Ecto neural progenitor cell (in vitro differentiated cells): Measurements from ENCODE around the gene MTCL1.

ENCODE experiments used
- DNase-seq: peaks from one replicate; pipeline ENCODE4 v3.0.0-alpha.2; 2018; ENCODE audit warnings: low spot score

MTCL1 gene

DNA sequence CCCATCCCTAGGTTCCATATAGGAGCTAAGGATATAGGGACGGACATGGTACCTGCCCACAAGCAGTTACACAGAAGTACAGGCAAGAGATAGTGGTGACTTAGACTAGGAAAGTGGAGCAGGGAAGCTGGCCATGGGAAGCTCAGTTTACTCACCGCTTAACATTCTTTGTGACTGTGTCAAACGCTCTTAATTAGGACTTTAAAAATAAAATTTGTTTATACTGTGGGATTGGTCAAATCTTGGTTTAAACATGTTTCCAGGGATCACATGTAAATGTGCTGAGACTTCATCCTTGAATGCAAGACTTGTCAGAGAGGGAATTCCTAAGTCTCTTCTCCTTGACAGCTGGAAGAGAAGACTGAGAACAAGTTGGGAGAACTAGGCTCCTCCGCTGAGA lies 107.3 kb downstream of the MTCL1 start:
- no peak for DNase-seq

DNA sequence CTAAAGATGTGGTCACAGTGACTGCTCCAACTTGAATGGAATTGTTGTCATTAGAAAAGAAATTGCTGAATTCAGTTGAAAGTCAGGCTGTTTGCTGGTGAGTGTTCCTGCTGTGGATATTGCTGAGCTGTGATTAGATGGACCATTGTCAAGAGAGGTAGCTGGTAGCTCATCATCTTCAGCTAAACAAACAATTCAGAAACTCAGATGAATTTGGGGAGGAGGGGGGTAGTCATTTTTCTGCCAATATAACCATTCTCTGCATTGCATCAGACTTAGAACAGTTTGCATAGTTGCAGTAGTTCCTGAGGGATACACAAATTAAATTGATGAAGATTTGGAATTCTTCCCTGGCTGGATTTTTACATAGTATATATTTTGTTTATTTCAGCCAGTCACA lies 108.3 kb downstream of the MTCL1 start:
- DNase-seq = no peak

DNA sequence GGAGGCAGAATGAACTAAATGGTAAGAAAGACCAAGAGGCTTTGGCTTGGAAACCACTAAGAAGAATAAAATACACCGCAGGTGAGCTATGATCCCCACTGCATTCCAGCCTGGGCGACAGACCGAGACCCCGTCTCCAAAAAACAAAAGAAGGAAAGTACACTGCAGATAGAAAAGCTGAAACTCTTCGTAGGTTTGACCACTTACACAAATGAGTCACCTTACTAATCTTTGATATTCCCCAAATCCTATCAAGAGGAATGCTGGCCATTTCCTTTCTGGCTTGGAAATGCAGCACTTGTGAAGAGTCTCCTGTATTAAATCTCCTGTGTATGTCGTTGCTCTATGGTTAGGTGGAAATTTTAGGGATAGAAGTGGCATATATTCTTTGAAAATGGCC lies 108.8 kb downstream of the MTCL1 start:
- no peak for DNase-seq

DNA sequence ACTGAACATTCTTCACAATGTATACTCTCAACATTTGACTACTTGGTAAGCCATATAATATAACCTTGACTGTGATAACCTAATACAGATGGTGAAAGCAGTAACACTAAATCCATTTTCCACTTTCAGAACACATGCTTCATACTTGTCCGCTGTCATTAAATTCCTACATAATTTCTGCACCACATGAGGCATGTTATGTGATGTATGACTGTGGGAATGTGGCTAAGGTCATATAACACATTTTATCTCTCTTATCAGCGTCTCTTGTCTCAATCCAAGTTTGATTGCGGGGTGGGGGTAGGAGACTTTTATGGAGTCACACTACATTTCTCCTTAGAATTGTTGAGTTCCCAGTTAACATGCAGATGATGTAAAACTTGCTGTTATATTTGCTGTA lies 110.9 kb downstream of the MTCL1 start:
- no peak for DNase-seq

DNA sequence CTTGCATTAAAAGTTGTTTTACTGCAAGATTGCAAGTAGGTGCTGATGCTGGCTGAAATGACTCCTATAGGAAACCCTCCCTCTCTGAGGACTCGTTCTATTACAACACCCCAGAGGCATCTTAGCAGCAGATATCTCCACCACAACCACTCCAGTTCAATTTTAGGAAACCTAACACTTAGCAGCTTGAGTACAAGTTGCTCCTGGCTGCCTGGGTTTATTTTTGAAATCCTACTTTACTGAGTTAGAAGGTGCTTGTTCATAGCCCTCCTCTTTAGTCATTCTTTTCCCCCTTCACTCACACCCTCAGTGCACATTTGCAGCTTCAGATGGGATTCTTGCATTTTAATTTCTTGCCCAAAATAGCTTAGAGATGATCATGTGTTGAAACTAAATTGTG lies 111.5 kb downstream of the MTCL1 start:
- no peak for DNase-seq

DNA sequence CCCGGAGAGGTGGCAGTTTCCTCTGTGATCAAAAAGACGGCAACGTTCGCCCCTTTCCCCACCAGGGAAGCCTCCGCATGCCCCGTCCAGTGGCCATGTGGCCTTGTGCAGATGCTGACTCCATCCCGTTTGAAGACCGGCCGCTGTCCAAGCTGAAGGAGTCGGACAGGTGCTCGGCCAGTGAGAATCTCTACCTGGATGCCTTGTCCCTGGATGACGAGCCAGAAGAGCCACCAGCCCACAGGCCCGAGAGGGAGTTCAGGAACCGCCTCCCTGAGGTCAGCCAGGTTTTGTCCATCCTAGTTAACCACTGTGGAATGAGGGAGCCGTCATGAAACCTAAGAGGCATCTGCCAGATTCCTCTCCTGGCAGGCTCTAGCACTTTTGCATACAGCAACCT lies 113.6 kb downstream of the MTCL1 start:
- DNase-seq = no peak

DNA sequence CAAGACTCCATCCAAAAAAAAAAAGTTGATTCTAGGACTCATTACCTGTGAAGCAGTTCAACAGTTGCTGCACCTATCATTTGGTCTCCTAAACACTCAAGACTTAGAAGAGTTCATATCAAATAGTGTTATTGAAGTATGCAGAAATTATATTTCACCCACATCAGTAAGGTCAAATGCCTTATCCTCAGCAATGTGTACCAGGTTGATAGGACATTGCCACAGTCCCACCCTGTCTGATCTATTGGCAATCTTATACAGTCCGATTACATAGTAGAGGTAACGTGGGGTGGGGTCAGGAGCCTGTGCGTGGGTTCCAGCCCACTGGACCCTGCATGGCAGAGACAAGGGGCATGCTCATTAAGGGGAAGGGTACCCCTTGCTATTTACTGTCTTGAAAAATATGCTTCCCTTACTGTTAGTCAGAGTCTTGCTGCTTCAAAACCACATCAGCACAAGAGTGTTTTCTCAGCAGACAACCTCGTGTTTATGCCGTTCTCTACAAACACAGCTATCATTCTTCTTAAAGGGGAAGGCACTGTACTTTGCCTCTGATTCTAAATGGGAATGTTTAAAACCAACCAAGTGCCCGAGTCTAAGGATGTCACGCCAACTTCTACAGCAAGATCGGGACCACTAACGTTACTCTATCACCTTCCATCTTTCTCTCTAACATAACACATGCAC lies 115.2 kb downstream of the MTCL1 start:
- no peak for DNase-seq

DNA sequence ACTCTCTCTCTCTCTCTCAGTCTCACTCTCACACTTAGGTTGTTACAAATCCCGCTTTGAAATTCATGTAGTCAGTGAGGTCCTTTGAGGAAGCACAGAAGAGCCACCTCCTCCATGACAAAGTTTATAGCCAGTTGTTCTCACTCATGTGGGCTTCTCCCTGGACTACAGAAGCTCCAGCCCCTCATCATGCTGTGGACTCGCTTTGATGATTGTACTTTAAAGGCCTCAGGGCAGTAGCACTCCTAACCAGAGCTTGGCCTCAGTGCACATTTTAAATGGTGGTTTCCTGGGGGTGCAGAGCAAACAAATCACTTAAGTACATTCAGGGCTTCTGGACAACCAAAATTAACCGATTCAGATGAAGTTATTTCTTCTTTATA lies 115.7 kb downstream of the MTCL1 start:
- DNase-seq = no peak

DNA sequence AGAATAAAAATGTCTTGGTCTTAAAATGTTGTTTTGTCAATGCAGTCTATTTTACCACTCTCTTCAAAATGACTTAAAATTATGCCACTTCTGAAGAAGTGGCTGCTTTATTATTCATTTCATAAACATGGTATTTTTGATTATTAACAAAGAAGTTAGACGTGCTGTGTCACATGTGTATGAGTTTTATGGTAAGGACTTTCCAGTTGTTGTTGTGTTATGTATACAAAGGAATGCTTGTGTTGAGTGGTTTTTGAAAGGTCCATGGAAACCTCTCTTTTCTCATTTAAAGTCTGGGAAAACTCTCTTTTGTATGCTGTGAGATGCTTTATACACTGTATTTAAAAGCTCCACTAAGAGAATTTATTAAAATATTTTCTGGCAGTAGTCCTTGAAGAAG lies 116.2 kb downstream of the MTCL1 start:
- DNase-seq = no peak

DNA sequence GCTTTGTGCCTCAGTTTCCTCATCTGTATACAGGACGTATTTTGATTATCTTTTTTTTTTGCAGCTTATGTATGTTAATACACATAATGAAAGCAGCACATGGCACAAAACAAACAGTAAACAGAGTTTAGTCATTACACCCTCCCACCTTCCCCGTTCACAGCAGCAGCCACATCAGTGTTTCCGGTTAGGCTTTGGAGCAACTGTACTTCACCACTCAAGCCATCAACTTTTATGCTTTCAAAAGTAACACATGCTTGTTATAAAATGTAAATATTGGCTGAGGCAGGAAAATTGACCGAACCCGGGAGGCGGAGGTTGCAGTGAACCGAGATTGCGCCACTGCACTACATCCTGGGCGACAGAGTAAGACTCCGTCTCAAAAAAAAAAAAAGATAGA lies 117.3 kb downstream of the MTCL1 start:
- DNase-seq = no peak

DNA sequence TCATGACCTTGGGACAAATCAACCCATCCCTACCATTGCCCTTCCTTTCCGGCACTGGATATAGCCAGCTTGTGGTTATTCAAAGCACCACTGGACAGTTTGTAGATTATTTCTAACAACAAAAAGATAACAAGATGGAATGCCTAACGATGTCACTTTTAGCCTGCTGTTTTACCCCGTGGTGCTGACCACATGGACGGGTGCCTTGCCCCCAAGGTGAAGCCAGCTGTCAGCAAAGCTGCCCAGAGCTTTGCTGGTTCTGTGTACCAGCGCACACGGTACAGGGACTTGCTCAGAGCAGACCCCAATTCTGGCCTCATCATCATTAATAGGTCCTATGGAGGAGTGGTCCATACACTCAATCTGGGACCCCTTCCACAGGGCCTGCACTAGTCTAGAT lies 118.2 kb downstream of the MTCL1 start:
- no peak for DNase-seq

DNA sequence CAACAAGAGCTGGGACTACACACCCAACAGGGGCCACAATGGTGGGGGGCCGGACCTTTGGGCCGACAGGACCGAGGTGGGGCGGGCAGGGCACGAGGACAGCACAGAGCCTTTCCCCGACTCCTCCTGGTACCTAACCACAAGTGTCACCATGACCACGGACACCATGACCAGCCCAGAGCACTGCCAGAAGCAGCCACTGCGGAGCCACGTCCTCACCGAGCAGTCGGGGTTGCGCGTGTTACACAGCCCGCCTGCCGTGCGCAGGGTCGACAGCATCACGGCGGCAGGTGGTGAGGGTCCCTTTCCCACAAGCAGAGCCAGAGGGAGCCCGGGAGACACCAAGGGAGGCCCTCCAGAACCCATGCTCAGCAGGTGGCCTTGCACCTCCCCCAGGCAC lies 119.5 kb downstream of the MTCL1 start:
- DNase-seq = no peak

DNA sequence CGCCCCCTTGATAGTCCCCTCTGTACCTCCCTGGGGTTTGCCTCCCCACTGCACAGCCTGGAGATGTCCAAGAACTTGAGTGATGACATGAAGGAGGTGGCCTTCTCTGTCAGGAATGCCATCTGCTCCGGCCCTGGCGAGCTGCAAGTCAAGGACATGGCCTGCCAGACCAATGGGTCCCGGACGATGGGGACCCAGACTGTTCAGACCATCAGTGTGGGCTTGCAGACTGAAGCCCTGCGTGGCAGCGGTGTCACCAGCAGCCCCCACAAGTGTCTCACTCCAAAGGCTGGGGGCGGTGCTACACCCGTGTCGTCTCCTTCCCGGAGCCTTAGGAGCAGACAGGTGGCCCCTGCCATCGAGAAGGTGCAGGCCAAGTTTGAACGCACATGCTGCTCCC lies 119.9 kb downstream of the MTCL1 start:
- no peak for DNase-seq

DNA sequence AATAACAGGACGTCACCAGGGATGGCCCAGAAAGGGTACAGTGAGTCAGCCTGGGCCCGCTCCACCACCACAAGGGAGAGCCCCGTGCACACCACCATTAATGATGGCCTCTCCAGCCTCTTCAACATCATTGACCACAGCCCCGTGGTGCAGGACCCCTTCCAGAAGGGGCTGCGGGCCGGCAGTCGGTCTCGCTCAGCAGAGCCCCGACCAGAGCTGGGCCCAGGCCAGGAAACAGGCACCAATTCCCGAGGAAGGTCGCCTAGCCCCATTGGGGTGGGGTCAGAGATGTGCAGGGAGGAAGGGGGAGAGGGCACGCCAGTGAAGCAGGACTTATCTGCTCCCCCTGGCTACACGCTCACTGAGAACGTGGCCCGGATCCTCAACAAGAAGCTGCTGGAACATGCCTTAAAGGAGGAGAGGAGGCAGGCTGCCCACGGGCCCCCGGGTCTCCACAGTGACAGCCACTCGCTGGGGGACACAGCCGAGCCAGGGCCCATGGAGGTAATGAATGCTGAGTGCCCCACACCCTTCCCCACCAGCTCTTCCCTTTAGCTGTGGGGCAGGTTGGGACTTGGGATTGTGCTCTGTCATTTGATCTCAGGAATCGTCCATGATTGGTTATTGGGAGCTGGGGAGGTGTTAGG lies 120.5 kb downstream of the MTCL1 start:
- no peak for DNase-seq

DNA sequence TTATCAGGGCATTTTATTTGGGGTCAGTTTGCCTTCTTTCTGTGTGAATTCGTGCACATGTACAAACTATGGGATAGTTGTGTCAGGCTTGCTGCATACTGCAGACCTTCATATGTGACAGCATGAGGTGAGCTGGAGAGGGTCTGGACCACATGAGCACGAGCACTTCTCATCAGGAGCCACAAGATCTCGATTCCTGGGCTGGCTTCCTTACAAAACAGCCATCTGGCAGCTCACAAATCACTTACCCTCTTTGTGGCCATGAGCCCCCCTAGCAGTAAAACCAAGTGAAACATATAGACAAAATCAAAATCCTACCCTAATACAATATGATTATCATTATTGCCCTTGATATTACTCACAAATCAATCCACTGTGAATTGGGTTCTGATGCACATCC lies 121.2 kb downstream of the MTCL1 start:
- no peak for DNase-seq

DNA sequence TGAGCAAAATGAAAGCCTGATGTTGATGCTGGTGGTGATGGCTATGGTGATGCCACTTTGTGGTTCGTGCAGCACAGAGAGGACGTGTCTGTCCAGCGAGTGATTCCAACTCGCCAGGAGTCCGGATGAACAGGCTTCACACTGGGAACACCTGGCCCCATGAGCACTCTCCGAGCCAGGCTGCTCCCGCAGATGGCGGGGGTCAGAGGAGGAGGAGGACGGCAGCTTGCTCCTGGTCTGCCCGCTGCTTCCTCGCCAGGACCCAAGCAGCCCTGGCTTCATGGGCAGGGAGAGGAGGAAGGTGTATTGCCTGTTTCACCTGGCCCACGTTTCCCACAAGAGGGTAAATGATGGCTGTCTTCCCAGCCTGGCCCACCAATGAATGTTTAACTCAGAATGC lies 121.6 kb downstream of the MTCL1 start:
- no peak for DNase-seq

DNA sequence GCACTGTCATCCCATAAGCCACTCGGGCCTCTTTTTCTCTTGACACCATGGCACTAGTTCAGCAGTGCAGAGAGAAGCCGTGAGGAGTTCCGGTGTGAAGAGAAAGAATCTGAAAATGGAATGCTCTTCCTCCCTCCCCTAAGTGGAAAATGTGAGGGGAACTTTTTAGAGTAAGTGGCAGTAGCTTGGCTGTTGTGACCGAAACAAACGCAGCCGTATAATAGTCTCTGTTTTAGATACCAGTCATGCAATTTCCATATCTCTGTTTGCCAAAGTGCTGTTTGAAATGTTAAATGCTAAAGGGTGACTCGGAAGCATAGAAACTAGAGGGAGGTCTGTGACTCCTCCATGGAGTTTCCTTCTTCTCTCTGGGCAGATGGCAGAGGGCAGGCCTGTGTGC lies 122.9 kb downstream of the MTCL1 start:
- no peak for DNase-seq

DNA sequence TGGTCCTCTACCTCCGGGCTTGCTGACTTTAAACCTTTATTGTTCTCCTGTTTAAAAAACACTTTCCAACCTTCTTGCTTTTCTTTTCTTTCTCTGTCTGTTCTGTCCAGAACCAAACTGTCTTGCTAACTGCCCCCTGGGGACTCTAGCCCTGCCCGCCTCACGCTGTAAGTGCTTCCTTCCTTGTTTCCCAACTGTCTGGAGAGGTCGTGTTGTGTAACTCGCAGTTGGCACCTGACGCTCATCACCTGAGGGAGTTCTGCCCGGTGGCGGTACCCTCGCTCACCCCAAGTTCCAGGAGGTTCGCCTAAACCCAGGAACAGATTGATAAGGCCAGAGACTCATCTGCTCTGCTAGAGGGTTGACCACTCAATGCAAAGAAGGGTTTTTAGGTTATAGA lies 123.4 kb downstream of the MTCL1 start:
- DNase-seq = no peak

DNA sequence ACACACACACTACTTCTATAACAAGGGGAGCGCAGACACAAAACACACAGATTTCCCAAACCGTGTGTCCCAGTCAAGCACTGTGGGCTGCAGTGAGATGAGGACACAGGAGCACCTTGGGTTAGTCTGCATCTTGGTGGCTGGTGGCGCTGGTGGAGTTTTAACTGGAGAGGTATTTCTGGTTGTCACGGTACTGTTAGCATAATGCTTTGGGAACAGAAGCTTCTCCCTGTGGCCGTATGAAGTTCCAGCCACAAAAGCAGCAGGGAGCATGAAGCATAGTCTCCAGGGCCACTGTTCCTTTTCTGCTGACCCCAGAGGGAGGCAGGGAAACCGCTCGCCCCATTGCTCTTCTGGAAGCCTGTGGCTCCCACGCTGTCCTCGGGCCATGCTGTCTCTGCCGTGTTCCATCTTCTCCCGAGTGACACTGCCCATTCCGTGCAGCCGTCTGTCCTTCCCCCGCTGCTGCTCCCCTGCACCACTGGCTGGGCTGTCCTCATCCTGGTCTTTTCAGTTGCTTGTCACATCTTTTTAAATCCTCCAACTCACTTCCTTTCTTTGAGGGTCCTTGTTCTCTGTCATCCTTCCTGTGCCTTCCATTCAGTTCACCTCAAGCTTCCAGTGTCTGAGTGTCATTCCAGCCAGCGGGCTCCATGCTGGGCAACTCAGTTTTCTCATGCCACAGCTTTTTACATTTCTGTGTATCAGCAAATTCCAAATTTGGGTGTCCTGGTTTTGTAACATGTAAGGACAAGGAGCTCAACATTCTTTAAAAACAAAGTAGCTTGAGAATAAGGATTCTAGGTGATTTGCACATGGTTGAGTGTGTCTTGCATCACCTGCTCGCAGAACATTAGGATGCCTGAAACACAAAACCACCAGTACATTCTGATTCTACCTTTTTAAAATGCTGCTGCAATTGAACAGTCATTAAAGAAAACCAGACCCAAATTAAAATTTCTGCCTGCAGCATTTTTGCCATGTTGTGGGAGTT lies 125.0 kb downstream of the MTCL1 start:
- DNase-seq = no peak

DNA sequence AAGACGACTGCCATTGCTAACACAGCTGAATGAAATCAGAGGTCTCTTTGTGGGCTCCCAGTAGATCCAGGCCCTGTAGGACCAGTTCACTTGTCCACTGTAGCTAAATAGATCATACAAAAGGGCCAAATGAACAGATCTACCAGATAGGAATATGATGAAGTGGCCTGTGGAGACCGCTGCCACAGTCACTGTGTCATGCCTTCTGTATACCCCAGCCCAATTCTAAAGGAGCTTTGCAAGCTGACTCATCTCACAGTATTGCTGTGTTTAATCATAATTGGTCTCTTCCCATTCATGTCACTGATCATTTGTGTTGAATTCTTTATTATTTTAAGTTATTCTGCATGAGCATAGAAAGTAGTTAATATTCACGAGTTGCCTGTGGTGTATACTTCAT lies 125.8 kb downstream of the MTCL1 start:
- no peak for DNase-seq

DNA sequence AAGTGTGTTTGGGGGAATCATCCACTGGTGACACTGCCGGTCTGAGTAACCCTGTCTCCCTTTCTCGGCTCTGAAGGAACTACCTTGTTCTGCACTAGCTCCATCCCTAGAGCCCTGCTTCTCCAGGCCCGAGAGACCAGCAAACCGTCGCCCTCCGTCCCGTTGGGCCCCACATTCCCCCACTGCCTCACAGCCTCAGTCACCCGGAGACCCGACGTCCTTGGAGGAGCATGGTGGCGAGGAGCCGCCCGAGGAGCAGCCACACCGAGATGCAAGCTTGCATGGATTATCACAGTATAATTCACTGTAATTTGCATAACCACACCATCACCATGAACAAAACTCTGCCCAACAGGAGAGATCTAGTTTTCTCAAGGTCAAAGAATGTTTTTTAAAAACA lies 126.2 kb downstream of the MTCL1 start:
- no peak for DNase-seq

DNA sequence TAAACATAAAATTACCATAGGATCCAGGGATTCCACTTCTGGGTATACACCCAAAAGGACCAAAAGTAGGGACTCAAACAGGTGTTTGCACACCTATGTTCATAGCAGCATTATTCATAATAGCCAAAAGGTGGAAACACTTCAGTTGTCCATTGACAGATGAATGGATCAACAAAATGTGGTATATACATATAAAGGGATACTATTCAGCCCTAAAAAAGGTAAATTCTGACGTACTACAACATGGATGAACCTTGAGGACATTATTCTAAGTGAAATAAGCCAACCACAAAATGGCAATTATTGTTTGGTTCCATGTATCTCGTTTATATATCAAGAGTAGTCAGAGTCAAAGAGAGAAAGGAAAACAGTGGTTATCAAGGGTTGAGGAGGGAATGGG lies 128.1 kb downstream of the MTCL1 start:
- DNase-seq = no peak

DNA sequence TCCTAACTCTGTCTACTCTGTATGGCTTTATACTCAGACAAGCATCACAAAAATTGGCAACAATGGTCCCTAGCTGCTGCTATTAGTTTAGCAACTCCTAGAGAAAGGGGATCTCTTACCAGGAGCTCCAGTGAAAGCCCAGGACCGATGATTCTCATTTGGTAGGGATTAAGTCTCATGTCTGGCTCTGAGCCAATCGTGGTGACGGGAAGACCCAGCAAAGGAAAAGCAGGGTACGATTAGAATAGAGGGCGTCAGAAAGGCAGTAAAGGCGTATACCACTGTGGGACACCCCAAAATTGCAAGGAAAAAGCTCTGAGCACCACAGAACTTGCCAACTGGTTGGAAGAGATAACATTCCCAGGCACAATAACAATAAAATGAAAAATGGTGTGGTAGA lies 129.5 kb downstream of the MTCL1 start:
- no peak for DNase-seq
